Activated T-helper 2 cell treated with anti-CD3 and anti-CD28 coated beads, Interferon-gamma antibody, Interleukin-2, Interleukin-4, amounts not matched to agents 10 μg/mL and 5 μg/mL and 100 μg/mL, durations not matched to agents 14 hours and 24 hours and 36 hours (primary cell): ENCODE measurements around the gene INPPL1. TPM values are rescaled to one million over a fixed set of nuclear protein-coding genes. Genes with fewer than 3 reads are reported as not detected.

Experiments
- DNase-seq: peaks from one replicate; pipeline ENCODE4 v3.0.0; 2021; ENCODE audit warnings: low spot score
- H3K27ac Mint-ChIP-seq: one replicate; pipeline ENCODE4 v1.8.0; 2021; ENCODE audit warnings: mixed read lengths
- H3K27me3 Mint-ChIP-seq: one replicate; pipeline ENCODE4 v1.8.0; 2021; ENCODE audit warnings: low read depth, mixed read lengths
- H3K36me3 Mint-ChIP-seq: one replicate; pipeline ENCODE4 v1.8.0; 2021; ENCODE audit warnings: low read depth, mixed read lengths
- H3K4me1 Mint-ChIP-seq: one replicate; pipeline ENCODE4 v1.8.0; 2021; ENCODE audit warnings: low read depth, mixed read lengths
- H3K4me3 Mint-ChIP-seq: one replicate; pipeline ENCODE4 v1.8.0; 2021; ENCODE audit warnings: low read depth, mild to moderate bottlenecking, moderate library complexity, mixed read lengths
- H3K9me3 Mint-ChIP-seq: one replicate; pipeline ENCODE4 v1.8.0; 2021; ENCODE audit warnings: mixed read lengths
- intact Hi-C: fragments of 100-400 bp; cut with micrococcal nuclease; formaldehyde crosslinking; loops from one replicate; pipeline ENCODE4 v1.15.1; 2023
- total RNA-seq: library from RNA; stranded (reverse); gene quantifications from 2 replicates; pipeline ENCODE4 v1.2.3, GENCODE V29; 2022

Gene INPPL1
- total RNA-seq, 1 donor from 2014 or later, result 176 TPM

DNA sequence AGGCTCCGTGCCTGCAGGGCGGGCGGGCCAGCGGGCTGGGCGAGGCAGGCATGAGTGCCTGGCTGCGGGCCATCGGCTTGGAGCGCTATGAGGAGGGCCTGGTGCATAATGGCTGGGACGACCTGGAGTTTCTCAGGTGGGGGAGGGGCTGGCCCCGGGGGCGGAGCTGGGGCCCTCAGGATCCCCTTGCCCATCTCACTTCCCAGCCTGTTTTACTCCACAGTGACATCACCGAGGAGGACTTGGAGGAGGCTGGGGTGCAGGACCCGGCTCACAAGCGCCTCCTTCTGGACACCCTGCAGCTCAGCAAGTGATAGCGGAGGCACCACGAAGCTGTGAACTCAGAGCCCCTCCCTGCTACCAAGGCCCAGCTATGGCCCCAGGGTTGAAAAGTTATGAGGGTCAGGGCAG lies 13.5 kb downstream of the INPPL1 start:
- intact Hi-C loops, result loop anchor here (5.0 kb wide), 1 partner anchor 194 kb away; the partner anchor contains the start of gene CLPB
- H3K4me1 Mint-ChIP-seq, result peaks cover 14% of the 10 kb centered on the region
- H3K27me3 Mint-ChIP-seq, result peaks cover 36% of the 10 kb centered on the region
- peak; percentile 36 for DNase-seq
- no peaks in the 10 kb centered on the region for H3K9me3 Mint-ChIP-seq
- no peak overlapping the region for H3K4me3 Mint-ChIP-seq
- peaks cover 42% of the 10 kb centered on the region for H3K36me3 Mint-ChIP-seq
- no peak overlapping the region for H3K27ac Mint-ChIP-seq

DNA sequence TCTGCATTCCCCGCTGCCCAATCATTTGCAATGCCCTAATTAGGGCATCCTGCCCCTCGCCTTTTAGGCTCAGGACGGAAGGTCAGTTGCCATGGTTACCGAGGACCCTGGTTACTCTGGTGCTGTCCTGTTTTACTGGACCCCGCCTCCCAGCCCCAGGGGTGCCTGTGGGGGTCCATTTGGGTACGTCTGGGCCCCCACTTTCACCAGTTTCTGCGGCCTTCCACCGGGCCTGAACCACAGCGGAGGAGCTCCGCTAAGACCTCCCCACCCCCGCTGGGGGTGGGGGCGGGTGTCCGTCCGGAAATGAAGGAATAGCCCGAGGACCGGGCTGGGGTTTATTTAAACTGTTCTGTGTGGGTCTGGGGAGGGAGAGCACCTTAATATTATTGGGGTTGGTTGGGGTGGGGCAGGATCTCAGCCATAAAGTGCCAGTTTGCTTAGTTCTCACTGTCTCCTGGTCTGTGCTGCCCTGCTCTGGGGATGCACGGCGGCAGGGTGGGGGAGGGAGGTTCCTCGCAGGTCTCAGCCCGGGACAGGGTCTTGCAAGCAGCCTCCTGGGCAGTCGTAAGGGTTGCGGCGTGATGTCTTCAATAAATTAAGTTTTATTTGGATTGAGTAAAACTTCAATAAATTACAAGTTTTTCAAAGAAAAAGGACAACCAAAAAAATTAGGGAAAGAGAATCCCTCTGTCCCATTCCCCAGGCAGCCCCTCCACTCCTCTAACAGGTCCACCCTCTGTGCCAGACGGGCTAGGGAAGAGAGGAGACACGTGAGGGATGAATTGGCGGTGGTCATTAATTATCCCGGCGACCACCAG lies 14.1 kb downstream of the INPPL1 start:
- Mint-ChIP-seq H3K4me3 (no peak overlapping the region), H3K36me3 (peaks cover 37% of the 10 kb centered on the region), H3K27ac (no peak overlapping the region), H3K27me3 (peaks cover 40% of the 10 kb centered on the region), H3K9me3 (no peaks in the 10 kb centered on the region), H3K4me1 (peaks cover 15% of the 10 kb centered on the region)
- no peak for DNase-seq
- intact Hi-C loops, result loop anchor here (5.0 kb wide), 1 partner anchor 194 kb away; the partner anchor contains the start of gene CLPB

- Mint-ChIP-seq H3K9me3 (no peaks in the 10 kb centered on the region), H3K27me3 (peaks cover 41% of the 10 kb centered on the region), H3K36me3 (peaks cover 31% of the 10 kb centered on the region), H3K27ac (no peak overlapping the region), H3K4me1 (peaks cover 15% of the 10 kb centered on the region), H3K4me3 (no peak overlapping the region)
- intact Hi-C loops, result loop anchor here (5.0 kb wide), 1 partner anchor 193 kb away; the partner anchor contains the start of gene CLPB
- no peak for DNase-seq
These were observed 14.8 kb downstream of the INPPL1 start for GRCh38 chr11:72239313-72239848.

- intact Hi-C loops, result loop anchor here (5.0 kb wide), 1 partner anchor 192 kb away; the partner anchor contains the start of gene CLPB
- peaks cover 47% of the 10 kb centered on the region for H3K27me3 Mint-ChIP-seq
These were observed 15.4 kb downstream of the INPPL1 start for GRCh38 chr11:72239849-72240460.

GRCh38 chr11:72240461-72241290 lies 16.1 kb downstream of the INPPL1 start:
- Mint-ChIP-seq H3K4me3 (peak overlapping the region; percentile 58), H3K36me3 (peaks cover 23% of the 10 kb centered on the region), H3K27ac (no peak overlapping the region), H3K9me3 (no peaks in the 10 kb centered on the region), H3K4me1 (peaks cover 18% of the 10 kb centered on the region), H3K27me3 (peaks cover 47% of the 10 kb centered on the region)
- intact Hi-C loops, result no loop called here
- no peak for DNase-seq

More at GRCh38 chr11:72239849-72240460, 15.4 kb downstream of the INPPL1 start:
- no peak for DNase-seq
- H3K4me1 Mint-ChIP-seq, result peaks cover 18% of the 10 kb centered on the region
- no peaks in the 10 kb centered on the region for H3K9me3 Mint-ChIP-seq
- peak overlapping the region; percentile 58 for H3K4me3 Mint-ChIP-seq
- peaks cover 26% of the 10 kb centered on the region for H3K36me3 Mint-ChIP-seq
- no peak overlapping the region for H3K27ac Mint-ChIP-seq

- Mint-ChIP-seq H3K36me3 (peaks cover 23% of the 10 kb centered on the region), H3K27me3 (peaks cover 47% of the 10 kb centered on the region), H3K9me3 (no peaks in the 10 kb centered on the region), H3K27ac (no peak overlapping the region), H3K4me1 (peaks cover 18% of the 10 kb centered on the region), H3K4me3 (no peak overlapping the region)
- intact Hi-C loops, result no loop called here
- no peak for DNase-seq
These were observed 16.8 kb downstream of the INPPL1 start for GRCh38 chr11:72241291-72241781.

DNA sequence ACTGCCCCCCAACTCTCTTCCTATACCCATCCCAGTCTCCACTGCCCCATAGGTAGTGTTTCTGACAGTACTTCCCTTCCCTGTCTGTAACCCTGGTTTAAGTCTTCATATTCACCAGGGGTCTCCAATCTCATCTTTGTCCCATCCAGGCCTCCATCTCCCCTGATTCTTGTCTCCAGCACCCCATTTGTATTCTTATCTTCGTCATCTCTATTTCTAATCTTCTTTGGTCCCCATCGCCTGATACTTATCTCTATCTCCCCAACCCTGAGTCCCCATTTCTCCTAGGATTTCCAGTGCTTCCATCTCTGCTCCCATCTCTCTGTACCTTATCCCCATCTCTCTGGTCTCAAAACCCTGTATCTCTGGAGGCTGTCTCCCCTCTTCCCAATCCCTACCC lies 17.6 kb downstream of the INPPL1 start:
- DNase-seq, result no peak
- Mint-ChIP-seq H3K27me3 (peaks cover 47% of the 10 kb centered on the region), H3K9me3 (no peaks in the 10 kb centered on the region), H3K4me1 (peaks cover 18% of the 10 kb centered on the region), H3K36me3 (peaks cover 15% of the 10 kb centered on the region), H3K27ac (no peak overlapping the region), H3K4me3 (no peak overlapping the region)
- intact Hi-C loops, result no loop called here

GRCh38 chr11:72243173-72244059 lies 18.8 kb downstream of the INPPL1 start:
- peaks cover 10% of the 10 kb centered on the region for H3K36me3 Mint-ChIP-seq
- intact Hi-C loops, result no loop called here
- no peaks in the 10 kb centered on the region for H3K9me3 Mint-ChIP-seq
- peaks cover 49% of the 10 kb centered on the region for H3K27me3 Mint-ChIP-seq
- no peak overlapping the region for H3K4me3 Mint-ChIP-seq
- no peak for DNase-seq
- H3K4me1 Mint-ChIP-seq, result peaks cover 18% of the 10 kb centered on the region
- no peak overlapping the region for H3K27ac Mint-ChIP-seq

GRCh38 chr11:72244060-72244360 lies 19.4 kb downstream of the INPPL1 start, which contains the start of gene PHOX2A:
TSS of gene PHOX2A (minus strand) at chr11:72244176. CDS start at chr11:72244004, 172 bp downstream.
- Mint-ChIP-seq H3K27ac (no peak within 1 kb of the TSS), H3K9me3 (no peaks in the 10 kb centered on the region), H3K4me1 (peaks cover 16% of the 10 kb centered on the region), H3K27me3 (peaks cover 48% of the 10 kb centered on the region), H3K4me3 (no peak within 1 kb of the TSS), H3K36me3 (peaks cover 4% of the 10 kb centered on the region)
- no peak for DNase-seq
- intact Hi-C loops, result no loop called here

DNA sequence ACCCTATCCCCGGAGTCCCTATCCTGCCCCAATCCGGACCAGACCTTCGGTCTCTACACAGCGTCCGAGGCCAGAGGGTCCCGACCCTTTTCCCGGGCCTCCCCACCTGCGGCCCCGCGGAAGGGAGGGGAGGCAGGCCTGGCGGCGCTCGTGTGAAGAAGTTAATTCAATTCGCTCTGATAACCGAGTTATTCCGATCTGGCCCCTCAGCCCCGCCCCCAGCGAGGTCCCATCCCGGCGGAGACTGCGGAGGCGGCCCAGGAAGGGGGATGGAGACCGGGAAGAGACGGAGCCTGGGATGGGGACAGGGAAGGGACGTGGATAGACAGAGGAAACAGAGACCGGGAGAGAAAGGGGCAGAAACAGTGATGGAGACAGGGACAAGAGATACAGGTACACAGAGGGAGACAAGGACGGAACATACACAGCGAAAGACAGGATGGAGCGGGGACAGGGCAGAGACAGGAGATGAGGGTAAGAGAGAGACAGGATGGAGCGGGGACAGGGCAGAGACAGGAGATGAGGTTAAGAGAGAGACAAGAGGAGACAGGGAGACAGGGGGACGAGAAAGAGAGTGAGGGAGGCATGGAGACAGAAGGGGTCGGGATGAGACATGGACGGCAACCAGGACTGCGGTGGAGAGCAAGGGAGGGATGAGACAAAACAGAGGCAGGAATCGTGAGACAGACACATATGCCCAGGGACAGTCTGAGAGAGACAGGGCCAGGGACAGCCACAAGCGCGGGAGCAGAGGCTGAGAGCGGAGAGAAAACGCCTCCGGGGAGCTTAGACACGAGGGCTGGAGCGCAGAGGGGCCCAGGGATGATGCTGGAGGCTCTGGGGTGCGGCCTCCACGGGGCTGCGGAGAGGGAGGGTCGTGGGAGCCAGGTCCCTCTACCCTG lies 20.0 kb downstream of the INPPL1 start:
- H3K9me3 Mint-ChIP-seq, result no peaks in the 10 kb centered on the region
- no peak overlapping the region for H3K4me3 Mint-ChIP-seq
- peaks cover 45% of the 10 kb centered on the region for H3K27me3 Mint-ChIP-seq
- DNase-seq, result no peak
- H3K27ac Mint-ChIP-seq, result no peak overlapping the region
- intact Hi-C loops, result no loop called here
- H3K36me3 Mint-ChIP-seq, result peaks cover 3% of the 10 kb centered on the region
- H3K4me1 Mint-ChIP-seq, result peaks cover 13% of the 10 kb centered on the region

DNA sequence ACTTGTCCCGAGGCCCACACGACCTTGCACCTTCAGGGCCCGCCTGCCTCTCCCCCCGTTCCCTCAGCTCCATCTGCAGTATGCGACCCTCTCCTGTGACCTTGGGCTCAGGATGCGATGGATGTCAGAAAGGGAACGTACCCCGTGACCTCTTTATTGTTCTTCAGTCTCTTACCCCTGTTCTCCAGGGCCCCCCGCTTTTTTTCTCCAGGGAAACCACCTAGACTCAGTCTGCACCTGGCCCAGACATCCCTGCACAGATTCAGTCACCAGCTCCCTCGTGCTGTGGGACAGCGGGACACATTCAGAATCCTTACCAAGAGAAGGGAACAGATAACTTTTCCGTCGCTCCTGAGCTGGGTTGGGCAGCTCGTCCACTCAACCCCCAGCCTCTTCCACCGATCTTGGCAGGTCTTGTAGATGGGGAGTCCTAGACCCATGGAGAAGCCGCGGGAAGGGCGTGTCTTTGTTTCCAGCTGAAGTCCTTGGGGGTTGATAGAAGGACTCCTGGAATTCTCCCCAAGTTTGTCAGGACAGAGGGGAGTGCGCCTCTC lies 20.8 kb downstream of the INPPL1 start:
- no peaks in the 10 kb centered on the region for H3K9me3 Mint-ChIP-seq

More for the DNA sequence above, 20.8 kb downstream of the INPPL1 start:
- intact Hi-C loops, result no loop called here
- Mint-ChIP-seq H3K36me3 (peaks cover 2% of the 10 kb centered on the region), H3K27ac (no peak overlapping the region), H3K4me3 (no peak overlapping the region), H3K27me3 (peaks cover 47% of the 10 kb centered on the region), H3K4me1 (peaks cover 12% of the 10 kb centered on the region)
- no peak for DNase-seq
